ENCODE measurements around the gene FAM174A. TPM values are rescaled to one million over a fixed set of nuclear protein-coding genes. Genes with fewer than 3 reads are reported as not detected.

Gene FAM174A
- total RNA-seq, 1 donor from 2014 or later = 35.9 TPM

DNA sequence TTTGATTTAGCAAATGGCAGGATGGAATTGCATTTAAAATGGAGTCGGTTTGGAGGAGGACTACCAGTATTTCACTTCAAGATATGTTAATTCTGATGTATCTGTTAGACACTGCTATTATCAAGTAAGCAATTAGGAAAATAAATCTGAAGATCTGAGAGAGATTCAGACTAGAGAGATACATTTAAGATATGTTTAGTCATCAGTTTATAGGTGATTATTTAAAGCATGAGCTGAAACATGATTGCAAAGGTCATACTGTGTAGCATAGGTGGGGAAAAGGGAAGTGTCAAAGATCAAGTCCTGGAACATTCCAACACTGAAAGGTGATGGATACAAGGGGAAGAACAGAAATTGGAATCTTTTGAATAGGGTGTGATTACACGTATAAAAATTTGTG is 79.1 kb downstream of the FAM174A start:
- DNase-seq (ENCODE audit: low read depth) = no peak
- H3K4me3 ChIP-seq (ENCODE audit: low read depth, low read length) = no peak overlapping the region
- TF ChIP-seq, protein P1, sequence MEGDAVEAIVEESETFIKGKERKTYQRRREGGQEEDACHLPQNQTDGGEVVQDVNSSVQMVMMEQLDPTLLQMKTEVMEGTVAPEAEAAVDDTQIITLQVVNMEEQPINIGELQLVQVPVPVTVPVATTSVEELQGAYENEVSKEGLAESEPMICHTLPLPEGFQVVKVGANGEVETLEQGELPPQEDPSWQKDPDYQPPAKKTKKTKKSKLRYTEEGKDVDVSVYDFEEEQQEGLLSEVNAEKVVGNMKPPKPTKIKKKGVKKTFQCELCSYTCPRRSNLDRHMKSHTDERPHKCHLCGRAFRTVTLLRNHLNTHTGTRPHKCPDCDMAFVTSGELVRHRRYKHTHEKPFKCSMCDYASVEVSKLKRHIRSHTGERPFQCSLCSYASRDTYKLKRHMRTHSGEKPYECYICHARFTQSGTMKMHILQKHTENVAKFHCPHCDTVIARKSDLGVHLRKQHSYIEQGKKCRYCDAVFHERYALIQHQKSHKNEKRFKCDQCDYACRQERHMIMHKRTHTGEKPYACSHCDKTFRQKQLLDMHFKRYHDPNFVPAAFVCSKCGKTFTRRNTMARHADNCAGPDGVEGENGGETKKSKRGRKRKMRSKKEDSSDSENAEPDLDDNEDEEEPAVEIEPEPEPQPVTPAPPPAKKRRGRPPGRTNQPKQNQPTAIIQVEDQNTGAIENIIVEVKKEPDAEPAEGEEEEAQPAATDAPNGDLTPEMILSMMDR (conservative IDR thresholded peaks at IDR 0.05; ENCODE audit: low read depth, low read length) = no peak

DNA sequence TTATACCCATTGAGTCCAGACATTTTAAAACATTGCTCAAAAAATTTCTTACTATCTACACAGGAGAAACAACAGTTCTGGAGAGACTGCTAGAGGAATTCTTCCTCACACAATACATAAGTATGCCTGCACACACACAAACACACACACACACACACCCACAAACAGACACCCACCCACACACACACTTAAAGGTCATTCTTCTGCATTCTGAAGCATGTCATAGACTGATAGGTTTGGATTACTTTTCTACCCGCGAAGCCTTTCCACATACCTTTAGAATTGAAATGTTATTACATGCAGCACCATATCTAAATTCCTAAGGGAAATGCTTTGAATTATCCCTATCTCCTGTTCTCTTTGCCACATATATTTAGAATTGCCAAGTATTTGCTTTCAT is 80.2 kb downstream of the FAM174A start:
- TF ChIP-seq, protein P1 (conservative IDR thresholded peaks at IDR 0.05; ENCODE audit: low read depth, low read length) = no peak
- H3K4me3 ChIP-seq (ENCODE audit: low read depth, low read length) = no peak overlapping the region
- no peak for DNase-seq (ENCODE audit: low read depth)

DNA sequence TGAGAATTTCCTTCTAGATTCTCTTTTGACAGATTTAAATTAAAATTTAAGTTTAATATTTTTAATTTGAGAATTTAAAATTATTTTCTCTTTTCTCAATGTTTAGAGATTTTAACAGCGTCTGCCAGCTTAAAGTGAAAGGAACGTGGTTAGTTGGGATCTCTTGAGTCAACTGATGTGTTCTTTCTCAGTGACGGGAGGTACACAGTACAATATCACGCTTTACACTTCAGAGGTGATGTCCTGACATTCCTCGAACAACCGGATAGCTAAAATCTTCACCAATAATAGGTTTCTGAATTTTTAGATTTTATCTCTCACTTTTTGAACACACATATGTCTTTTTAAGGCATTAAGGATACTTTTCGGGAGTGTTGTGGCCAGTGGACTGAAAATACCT is 81.1 kb downstream of the FAM174A start:
- DNase-seq (ENCODE audit: low read depth) = no peak
- TF ChIP-seq, protein P1 (conservative IDR thresholded peaks at IDR 0.05; ENCODE audit: low read depth, low read length) = no peak
- H3K4me3 ChIP-seq (ENCODE audit: low read depth, low read length) = no peak overlapping the region

DNA sequence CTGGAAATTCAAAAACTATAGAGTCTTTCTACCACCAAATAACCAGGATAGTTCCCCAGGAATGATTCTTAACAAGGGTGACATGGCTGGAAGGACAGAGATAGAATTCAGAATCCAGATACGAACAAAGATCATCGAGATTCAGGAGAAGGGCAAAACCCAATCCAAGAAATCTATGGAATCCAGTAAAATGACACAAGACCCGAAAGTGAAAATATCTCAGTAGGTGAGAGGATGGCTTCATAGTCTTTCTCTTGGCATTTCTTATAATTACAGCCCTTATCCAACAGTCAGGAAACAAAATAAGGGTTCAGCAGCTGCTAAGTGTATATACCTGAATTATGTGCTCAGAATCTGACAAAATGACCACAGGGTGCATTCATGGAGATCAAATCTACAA is 81.8 kb downstream of the FAM174A start:
- TF ChIP-seq, protein P1 (conservative IDR thresholded peaks at IDR 0.05; ENCODE audit: low read depth, low read length) = no peak
- DNase-seq (ENCODE audit: low read depth) = no peak
- no peak overlapping the region for H3K4me3 ChIP-seq (ENCODE audit: low read depth, low read length)

DNA sequence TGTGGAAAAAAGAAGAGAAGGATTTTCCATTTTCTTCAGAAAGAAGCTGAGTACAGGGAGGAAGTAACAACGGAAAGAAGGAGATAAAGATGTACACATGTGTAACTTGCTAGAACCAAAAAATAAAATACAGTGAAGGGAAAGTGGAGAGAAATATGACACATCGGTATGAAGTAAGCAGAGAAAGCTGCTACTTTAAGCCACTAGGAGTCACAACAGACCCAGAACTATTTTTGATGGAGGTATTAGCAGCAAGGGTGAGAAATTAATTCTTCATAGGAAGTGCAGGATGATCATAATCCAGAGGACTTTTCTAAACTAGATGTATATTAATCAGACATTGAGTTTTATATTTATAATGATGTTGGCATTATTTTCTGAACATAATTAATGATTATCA is 88.5 kb downstream of the FAM174A start:
- no peak overlapping the region for H3K4me3 ChIP-seq (ENCODE audit: low read depth, low read length)
- no peak for DNase-seq (ENCODE audit: low read depth)
- TF ChIP-seq, protein P1 (conservative IDR thresholded peaks at IDR 0.05; ENCODE audit: low read depth, low read length) = peak; percentile 80

DNA sequence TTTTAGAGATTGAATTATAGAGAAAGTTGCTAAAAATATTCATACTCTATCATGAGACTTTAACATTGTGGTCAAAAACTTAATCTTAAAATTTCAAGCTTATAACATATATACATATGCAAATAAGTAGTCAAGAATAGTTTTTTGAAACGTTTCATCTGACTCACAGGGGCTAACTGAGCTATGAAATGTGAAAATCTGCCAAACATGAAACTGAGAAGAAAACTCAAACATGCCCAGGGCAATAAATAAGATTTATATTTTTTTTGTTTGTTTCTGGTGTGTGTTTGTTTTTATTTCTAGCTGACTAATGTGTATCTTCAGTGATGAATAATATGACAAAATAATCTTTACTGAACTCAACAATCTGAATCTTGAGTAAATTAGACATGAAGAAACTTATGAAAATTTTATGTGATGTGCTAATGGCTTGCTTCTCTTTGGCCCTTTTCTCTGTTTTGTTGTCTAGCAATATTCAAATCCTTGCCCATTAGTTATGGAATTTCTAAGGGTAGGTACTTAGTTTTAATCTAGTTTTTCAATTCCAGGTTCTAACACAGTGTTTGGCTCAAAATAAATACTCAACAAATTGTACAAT is 99.9 kb downstream of the FAM174A start:
- H3K4me3 ChIP-seq (ENCODE audit: low read depth, low read length) = no peak overlapping the region
- TF ChIP-seq, protein P1 (conservative IDR thresholded peaks at IDR 0.05; ENCODE audit: low read depth, low read length) = no peak
- no peak for DNase-seq (ENCODE audit: low read depth)
